HG03135 (cell line): ENCODE results near the gene ANKRD63.

ENCODE experiments used
- ATAC-seq: cut with Tn5 transposase; IDR thresholded peaks from one replicate; pipeline ENCODE4 v1.9.1; 2021; ENCODE audit warnings: mild to moderate bottlenecking, moderate library complexity; ENCODE audit not compliant: unreplicated experiment

Gene ANKRD63

DNA sequence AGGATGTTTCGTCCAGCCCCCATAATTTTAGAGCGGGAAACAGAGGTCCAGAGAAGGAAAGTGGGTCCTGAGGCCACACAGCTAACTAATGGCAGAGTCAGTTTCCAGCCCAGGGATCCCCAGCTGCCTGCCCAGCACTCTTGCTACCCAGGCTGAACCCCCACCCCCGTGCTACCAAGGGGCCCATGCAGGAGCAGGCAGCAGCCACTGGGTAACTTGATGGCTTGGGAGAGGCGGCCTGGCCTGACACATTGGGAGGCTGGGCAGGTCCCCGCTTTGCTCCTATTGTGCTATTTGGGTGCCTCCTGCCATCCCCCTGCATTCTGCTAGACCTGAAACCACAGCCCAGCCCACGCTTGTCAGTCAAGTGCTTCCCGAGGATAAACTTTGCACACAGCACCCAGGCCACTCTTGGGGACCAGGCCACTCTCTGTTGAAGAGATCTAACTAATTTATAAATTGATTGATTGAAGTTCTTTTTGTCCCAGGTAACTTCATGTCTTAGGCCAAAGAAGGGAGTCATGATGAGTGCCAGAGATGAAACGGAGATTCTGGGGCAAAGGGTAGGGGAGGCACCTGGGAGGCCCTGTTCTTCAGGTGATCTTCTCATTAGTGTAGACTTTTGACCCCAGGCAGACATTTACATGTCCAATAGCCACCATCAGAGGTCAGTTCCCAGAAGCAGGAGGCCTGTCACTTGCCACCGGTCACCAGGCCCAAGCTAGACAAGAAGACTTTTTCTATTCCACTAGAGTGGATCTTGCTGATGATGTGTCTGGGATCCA lies 37.0 kb downstream of the ANKRD63 start:
- no peak for ATAC-seq

DNA sequence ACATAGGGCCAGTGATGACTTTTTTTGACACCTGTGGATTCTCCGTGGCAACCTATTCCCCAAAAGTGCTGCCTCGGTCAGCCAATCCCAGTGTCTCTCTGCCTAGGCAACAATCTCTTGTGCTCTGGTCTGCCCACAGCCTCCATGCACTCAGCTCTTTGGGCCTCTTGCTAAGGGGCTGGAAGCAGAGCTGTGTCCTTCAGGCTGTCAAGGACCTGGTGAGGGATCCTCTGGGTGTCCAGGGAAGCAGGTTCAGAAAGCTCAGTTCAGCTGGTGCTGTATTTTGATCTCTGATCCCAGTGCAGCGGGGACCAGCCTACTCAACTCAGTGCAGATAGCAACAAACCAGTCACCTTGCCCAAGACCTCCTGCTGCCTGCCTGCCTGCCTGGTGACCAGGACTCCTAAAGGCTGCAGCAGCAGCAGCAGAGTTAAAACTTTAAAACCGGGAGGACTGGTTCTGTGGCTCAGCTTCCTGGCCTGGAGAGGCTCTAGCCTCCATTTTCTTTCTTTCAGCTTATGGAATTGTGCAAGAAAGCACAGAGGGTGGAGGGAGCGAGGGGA lies 37.8 kb downstream of the ANKRD63 start:
- ATAC-seq: no peak

DNA sequence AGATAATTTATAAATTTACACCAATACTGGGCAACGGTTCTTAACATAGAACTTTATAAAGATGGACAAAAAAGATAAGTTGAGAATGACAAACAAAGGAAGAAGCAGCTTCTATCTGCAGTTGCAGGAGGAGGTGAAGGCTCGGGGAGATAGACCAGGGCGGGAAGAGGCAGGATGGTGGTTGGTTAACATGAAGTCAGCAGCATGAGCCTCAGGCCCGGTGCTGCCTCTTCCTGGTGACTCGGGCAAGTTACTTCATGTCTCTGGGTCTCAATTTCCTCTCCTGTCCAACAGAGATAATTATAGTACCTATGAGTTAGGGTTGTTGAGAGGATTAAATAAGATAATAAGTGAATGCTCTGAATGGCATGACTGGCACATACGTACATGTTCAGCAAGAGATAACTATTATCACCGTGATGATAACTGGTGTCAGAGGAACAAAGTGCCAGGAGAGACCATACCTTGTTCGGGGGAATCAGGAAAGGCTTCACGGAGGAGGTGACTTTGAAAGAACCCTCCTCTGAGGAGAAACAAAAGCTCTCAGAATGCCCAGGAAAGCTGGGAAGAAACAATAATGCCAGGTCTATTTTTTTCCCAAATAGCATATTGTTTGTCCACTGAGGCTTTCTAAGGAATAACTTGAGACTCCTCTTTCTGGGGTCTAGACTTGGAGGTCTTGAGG lies 39.6 kb downstream of the ANKRD63 start:
- no peak for ATAC-seq

DNA sequence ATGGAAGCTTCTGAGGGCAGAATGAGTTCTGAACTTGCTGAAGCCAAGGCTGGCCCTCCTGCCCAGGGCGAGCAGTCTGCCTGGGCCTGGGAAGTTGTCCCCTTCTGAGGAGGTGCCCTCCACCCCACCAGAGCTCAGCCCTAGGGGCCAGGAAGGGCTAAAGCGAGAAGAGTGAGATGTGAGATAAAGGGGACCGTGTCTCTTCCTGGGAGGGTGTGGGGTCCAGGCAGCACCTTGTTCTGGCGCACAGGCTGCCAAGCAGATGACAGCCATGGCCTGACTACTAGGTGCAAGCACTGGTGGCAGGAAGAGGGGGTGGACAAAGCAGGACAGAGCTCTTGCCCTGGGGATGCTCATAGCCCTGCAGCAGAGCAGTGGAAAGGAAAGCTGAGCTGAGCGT lies 40.3 kb downstream of the ANKRD63 start:
- ATAC-seq: no peak

DNA sequence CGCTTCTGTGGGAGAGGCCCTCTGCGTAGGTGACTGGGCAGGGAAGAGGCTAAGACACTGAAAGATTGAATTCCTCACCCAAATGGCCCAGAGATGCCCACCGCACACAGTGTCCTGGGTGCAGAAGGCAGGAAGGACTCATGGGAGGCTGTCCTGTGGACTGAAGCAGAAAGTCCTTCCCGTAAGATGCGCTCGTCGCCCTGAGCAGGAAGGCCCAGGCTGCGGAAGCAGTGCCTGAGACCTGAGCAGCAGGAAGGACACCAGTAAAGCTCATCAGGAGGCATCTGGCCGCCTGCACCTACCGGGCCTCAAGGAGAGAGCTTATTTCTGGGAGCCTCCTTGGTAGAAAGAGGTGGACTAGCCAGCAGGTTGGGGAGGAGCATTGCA lies 40.7 kb downstream of the ANKRD63 start:
- ATAC-seq: no peak

DNA sequence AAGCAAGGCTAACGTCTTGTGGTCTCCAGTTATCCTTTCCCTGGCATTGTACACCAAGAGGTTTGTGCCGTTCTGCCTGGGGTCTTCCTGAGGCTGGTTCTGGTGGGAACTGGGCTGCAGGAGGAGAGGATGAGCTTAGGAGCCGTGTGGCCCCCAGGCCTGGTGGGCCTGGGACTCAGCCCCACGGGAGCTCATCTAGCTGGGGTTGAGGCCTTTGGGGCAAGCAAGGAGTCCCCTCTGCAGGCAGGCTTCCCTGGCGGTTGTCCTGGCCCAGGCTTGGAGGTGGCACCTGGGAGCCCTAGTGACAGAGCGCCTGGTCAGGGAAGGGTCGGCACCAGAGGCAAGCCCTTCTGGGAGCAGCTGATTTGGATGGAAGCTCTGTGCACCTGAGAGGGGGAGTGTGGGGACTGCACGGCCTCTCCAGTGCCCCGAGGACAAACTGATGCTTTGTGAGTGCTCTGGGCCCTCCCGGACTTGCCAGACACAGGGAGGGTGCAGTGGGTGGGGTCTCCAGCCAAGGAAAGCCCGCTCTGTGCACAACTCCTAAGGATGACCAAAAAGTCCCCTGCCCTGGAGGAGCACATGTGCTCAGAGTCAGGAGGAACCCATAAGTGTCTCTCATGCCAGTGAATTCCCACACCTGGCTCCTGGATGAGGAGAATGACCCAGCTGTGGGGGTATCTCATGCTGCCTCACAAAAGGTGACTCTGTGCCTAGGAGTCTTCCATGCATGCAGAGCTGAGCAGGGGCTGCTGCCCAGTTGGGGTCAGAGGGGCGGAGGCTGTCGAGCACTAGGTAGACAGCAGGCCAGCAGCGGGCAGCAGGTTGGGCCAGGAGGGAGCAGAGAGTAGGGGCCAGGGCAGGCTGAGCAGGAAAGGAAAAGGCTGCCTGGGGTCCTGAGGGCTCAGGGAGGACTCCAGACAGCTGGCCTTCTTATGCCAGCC lies 41.3 kb downstream of the ANKRD63 start:
- no peak for ATAC-seq

DNA sequence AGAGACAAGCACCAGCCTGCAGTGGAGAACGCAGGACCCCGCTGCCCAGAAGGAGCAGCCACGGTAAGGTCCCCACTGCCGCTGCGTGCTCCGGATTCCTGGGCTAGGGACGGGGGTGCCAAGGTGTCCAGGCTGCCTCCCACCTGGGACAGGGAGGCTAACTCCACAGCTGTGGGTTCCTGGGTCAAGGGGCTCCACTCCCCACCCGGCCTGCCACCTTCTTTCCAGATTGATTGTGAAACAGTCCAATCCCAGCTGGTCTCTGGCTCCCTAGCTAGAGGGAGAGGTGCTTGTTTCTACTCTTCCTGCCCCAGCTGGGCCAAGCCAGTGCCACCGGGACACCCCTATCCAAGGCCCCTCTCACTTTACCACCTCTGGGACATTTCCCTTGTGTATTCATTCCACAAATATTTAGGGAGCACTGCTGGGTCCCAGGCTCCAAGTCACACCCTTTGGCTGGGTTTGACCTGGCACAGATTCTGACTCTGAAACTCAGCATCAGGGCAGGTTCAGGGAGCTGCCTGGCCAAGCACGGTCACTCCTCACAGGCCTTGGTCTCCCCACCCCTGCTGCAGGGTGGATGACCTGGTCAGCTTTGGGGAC lies 42.1 kb downstream of the ANKRD63 start:
- ATAC-seq: no peak

DNA sequence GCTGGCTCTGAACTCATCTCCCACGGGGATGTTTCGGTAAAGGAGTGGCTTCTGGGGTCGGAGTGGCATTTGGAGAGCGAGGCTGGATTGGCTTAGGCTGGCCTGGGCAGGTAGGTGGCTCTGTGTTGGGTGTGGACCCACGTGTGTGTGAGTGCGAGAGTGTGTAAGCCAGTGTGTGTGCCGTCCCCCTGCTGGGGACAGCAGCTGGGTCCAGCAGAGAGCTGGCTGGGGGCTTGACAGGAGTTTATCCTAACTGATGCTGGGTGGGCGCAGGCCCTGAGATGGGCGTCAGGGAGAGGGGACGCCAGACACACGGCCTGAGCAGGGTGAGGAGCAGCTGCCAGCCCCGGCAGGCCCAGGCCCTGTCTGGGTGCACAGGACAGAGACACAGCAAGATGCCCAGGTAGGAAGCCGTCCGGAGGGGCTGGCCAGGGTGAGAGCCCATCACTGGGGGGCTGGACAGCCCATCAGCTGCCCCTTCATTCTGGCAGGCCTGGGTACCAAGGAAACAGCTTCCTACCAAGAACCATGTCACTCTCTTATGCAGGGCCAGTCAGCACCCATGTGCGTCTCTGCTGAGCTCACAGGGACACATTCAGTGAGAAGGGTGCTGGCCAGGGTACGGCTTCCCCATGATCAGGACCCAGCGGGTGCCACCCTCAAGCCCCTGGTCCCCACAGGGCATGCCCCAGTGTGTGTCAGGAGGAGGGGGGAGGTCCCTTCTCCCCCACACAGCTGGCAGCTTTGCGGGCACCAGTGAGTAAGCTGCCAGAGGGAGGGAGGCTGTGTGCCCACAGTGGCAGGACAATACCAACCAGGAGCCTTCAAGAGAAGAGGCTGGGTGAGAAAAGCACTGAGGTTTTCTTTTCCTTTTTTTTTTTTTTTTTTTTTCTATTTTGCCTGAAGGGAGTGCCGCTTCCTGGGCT lies 42.9 kb downstream of the ANKRD63 start:
- no peak for ATAC-seq

DNA sequence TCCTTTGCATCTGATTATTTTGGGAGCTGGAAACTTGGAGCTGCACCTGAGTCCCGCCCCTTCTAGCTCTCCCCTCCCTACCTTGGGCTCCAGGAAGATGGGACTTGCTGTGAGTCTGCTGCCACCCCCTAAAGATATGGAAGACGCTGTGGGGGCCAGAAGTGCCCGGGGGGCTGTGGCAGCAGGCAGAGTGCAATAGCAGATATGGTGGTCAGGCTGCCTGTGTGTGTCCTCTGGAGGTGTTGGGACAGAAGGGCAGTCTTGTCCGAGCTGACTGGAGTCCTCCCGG lies 43.5 kb downstream of the ANKRD63 start:
- no peak for ATAC-seq

DNA sequence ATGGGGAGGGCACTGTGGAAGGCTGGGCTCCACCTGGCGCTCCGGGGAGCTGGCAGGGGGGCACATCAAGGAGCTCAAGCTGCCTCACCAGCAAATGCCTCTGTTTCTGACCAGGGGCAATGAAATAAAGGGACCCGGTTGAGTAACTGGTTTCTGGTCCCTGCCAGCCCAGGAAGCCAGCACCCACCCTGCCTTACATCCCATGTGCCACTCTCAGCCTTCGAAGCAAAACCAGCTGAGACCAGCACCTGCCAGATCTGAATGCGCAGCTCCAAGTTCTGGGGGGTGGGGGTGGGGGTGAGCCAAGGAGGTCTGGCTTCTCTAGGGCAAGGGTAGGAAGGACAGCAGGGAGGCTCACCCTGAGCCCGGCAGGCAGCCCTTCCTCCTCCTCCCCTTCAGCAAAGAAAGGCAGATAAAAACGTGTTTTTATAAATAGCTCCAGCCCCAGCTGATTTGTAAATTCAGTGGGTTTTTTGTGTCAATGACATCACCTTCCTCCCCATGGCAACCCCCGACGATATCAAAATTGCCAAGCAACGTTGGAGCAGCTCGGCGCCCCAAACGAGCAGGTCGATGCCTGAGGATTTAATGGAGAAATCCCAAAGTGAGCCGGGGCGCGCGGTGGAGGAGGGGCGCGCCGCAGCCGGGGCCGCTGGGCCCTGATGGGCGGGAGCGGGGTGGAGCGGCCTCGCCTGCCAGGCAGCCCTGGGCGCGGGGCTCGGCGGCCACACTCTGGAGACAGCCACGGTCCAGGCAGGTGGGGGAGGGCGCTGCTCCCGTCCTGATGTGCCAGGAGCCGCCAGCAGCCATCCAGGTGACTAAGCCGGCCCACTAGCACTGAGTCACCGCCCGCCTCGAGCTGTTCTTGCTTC lies 44.1 kb downstream of the ANKRD63 start, which contains the start of gene PAK6:
Gene PAK6, plus strand, starts transcription at position 532 of the 872 bp plus-strand sequence. CDS start 25,723 bp downstream, outside the sequence.
- no peak for ATAC-seq

DNA sequence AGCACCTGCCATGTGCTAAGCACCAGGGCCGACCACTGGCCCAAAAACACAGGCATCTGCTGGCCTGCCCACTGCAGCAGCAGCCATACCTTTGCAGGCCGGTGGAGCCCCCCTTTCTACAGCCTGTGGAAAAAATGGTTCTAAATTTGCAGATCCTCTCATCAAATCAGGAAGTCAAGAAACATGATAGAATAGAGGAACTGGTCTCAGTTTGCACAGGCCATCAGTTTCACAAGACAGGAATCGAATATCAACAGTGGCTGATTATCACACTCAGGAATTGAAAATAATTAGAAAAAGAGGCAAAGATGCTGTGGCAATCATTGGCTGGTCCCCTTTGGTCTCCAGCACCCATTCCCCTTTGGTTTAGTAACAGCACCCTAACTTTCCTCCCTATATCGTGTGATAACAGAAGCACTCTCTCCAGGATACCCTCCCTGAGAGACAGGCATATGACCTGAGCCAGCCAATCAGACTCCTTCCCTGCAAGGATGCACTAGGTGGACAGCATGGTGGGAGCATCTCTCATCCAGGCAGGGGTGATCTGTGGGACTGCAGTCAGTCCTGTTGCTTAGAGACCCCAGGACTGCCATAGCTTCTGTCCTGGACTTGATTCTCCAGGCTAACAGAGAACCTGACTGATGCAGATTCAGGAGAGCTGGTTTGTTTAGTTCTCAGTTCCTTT lies 47.5 kb downstream of the ANKRD63 start:
- no peak for ATAC-seq

DNA sequence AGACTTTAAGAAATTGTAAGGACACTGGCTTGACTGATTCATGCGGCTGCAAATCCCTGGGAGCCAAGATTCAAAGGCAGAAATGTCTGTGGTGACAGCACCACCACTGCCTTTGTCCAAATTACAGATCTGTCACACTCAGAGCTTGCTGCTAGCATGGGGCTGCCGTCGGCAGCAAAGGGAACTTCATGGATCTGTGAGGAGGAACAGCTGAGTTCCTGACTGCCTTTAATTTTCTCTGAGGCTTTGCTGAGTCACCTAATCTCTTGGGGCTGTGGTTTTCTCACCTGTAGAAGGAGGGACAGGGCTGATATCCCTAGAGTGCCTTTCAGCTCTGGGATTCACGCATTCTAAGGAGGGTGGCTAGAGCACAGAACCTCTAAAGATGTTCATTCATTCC lies 48.1 kb downstream of the ANKRD63 start:
- ATAC-seq: no peak

DNA sequence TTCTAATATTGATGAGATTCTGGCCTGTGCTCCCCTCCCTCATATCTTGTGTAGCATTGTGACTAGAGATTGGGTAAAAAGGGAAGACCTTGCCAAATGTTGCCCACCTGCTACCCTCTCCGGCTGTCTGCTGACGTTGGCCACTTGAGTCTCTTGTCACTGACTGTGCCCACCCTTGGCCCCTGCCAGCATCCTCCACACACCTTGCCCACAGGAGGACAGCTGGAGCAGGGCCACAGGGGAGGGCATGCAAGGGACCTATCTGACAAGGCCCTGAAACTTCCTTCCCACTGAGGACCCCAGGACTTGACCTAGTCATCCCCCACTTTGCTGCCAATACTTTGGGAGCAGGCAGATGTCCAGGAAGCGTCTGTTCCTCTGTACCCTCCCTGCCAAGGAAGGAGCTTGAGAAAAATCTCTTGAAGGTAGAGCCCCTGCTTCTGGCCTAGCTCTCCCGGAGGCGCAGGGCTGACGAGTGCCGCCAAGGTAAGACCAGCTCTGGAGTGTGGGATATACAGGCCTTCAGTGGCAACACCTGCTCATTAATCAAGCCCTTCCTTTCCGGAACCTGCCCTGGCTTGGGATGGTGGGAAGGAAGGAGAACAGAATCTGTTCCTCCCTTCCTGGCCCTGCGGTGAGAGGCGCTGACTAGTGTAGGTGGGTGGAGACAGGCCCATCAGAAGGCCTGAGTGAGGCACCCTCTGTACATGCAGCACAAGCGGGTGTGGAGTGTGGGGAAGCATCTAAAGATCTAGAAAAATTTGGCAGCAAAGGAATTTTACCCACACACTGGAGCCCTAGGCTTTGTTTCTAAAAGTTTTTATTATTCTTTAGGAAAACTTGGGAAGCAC lies 48.9 kb downstream of the ANKRD63 start:
- no peak for ATAC-seq

DNA sequence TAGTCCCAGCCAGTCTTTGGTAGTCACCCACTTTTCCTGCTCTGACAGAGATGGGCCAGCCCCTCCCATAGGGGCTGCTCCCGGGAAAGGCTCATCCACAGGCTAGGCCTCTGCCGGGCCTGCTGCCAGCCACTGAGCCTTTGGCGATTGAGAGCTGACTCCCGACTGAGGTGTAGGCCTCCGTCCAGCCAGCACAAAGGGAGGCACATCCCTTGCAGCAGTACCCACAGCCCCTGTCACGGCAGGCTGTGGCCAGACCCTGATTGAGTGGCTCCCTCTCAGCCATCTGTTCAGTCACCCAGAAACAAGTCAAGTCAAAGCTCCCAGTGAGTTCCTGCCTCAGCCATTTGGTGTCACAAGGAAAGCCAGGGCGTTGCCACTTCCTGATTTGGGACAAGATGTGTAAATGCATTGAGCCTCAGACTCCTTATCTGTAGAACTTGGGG lies 50.2 kb downstream of the ANKRD63 start:
- ATAC-seq: no peak
